Activated CD8-positive, alpha-beta memory T cell treated with anti-CD3 and anti-CD28 coated beads, Interleukin-2, amount 10 ng/mL, durations not matched to agents 7 days and 5 days (primary cell): ENCODE data around the gene TTLL12. TPM values are rescaled to one million over a fixed set of nuclear protein-coding genes. Genes with fewer than 3 reads are reported as not detected.

Experiments
- ATAC-seq: fragments of 150-1000 bp; cut with Tn5 transposase; one replicate; pipeline ENCODE4 v1.10.0; 2021; ENCODE audit warnings: moderate library complexity
- CTCF ChIA-PET: fragments of 350-600 bp; sonication (Branson Sonifier 250); formaldehyde crosslinking; loops from one replicate; lab custom pipeline; 2021; ENCODE audit warnings: antibody characterized with exemption; lab: Charles Lee
- DNase-seq: peaks from one replicate; pipeline ENCODE4 v3.0.0-alpha.2; 2020
- H3K27ac Mint-ChIP-seq: one replicate; pipeline ENCODE4 v1.8.0; 2021; ENCODE audit warnings: mild to moderate bottlenecking, mixed read lengths
- H3K27me3 Mint-ChIP-seq: one replicate; pipeline ENCODE4 v1.8.0; 2021; ENCODE audit warnings: mixed read lengths
- H3K36me3 Mint-ChIP-seq: one replicate; pipeline ENCODE4 v1.8.0; 2021; ENCODE audit warnings: mild to moderate bottlenecking, mixed read lengths
- H3K4me1 Mint-ChIP-seq: one replicate; pipeline ENCODE4 v1.8.0; 2021; ENCODE audit warnings: mixed read lengths
- H3K4me3 Mint-ChIP-seq: one replicate; pipeline ENCODE4 v1.8.0; 2021; ENCODE audit warnings: mild to moderate bottlenecking, moderate library complexity, mixed read lengths
- H3K9me3 Mint-ChIP-seq: one replicate; pipeline ENCODE4 v1.8.0; 2022; ENCODE audit warnings: low read depth, mixed read lengths
- total RNA-seq, 2 experiments: library from RNA; stranded (reverse); gene quantifications; one replicate each; pipeline ENCODE4 v1.2.3, GENCODE V29; 2021

The TTLL12 gene
- total RNA-seq, 2 experiments from 2014 or later = 40.3 to 49.7 TPM

GRCh38 chr22:43201486-43202219 lies 14.7 kb upstream of the TTLL12 start:
- H3K36me3 Mint-ChIP-seq = no peaks in the 10 kb centered on the region
- H3K27me3 Mint-ChIP-seq = peaks cover 3% of the 10 kb centered on the region
- H3K4me3 Mint-ChIP-seq = no peak overlapping the region
- no peak for DNase-seq
- no peaks in the 10 kb centered on the region for H3K4me1 Mint-ChIP-seq
- H3K9me3 Mint-ChIP-seq = no peaks in the 10 kb centered on the region
- no peak for ATAC-seq
- H3K27ac Mint-ChIP-seq = no peak overlapping the region
- CTCF ChIA-PET = no interaction called here

GRCh38 chr22:43200555-43200954 lies 13.6 kb upstream of the TTLL12 start:
- Mint-ChIP-seq H3K36me3 (no peaks in the 10 kb centered on the region), H3K4me3 (no peak overlapping the region), H3K9me3 (no peaks in the 10 kb centered on the region), H3K27me3 (peaks cover 4% of the 10 kb centered on the region), H3K27ac (no peak overlapping the region), H3K4me1 (no peaks in the 10 kb centered on the region)
- DNase-seq = no peak
- CTCF ChIA-PET = no interaction called here
- no peak for ATAC-seq

GRCh38 chr22:43200031-43200430 lies 13.1 kb upstream of the TTLL12 start:
- DNase-seq = no peak
- ATAC-seq = no peak
- H3K9me3 Mint-ChIP-seq = no peaks in the 10 kb centered on the region
- CTCF ChIA-PET = no interaction called here
- no peak overlapping the region for H3K4me3 Mint-ChIP-seq
- no peaks in the 10 kb centered on the region for H3K36me3 Mint-ChIP-seq
- no peaks in the 10 kb centered on the region for H3K4me1 Mint-ChIP-seq
- H3K27me3 Mint-ChIP-seq = peaks cover 10% of the 10 kb centered on the region
- no peak overlapping the region for H3K27ac Mint-ChIP-seq

GRCh38 chr22:43199541-43199940 lies 12.6 kb upstream of the TTLL12 start:
- H3K4me3 Mint-ChIP-seq = no peak overlapping the region
- CTCF ChIA-PET = no interaction called here

GRCh38 chr22:43198936-43199335 lies 12.0 kb upstream of the TTLL12 start:
- no peak for DNase-seq
- Mint-ChIP-seq H3K27me3 (peaks cover 17% of the 10 kb centered on the region), H3K9me3 (no peaks in the 10 kb centered on the region), H3K4me3 (no peak overlapping the region), H3K36me3 (no peaks in the 10 kb centered on the region), H3K27ac (no peak overlapping the region), H3K4me1 (no peaks in the 10 kb centered on the region)
- ATAC-seq = no peak
- CTCF ChIA-PET = no interaction called here

More at GRCh38 chr22:43199541-43199940, 12.6 kb upstream of the TTLL12 start:
- Mint-ChIP-seq H3K27me3 (peaks cover 14% of the 10 kb centered on the region), H3K27ac (no peak overlapping the region), H3K4me1 (no peaks in the 10 kb centered on the region), H3K36me3 (no peaks in the 10 kb centered on the region), H3K9me3 (no peaks in the 10 kb centered on the region)
- ATAC-seq = no peak
- DNase-seq = no peak

- ATAC-seq (no peak), DNase-seq (no peak)
- Mint-ChIP-seq H3K36me3 (no peaks in the 10 kb centered on the region), H3K27ac (no peak overlapping the region), H3K4me3 (no peak overlapping the region), H3K4me1 (no peaks in the 10 kb centered on the region), H3K9me3 (no peaks in the 10 kb centered on the region), H3K27me3 (peaks cover 17% of the 10 kb centered on the region)
- CTCF ChIA-PET = interaction anchor here (0.8 kb wide), 1 partner anchor 11 kb away, joined by 3 read pairs; no protein-coding TSS in a partner anchor
These were observed 11.2 kb upstream of the TTLL12 start for GRCh38 chr22:43198126-43198525.

- no peak for DNase-seq
- H3K4me1 Mint-ChIP-seq = no peaks in the 10 kb centered on the region
- H3K27me3 Mint-ChIP-seq = peaks cover 20% of the 10 kb centered on the region
- CTCF ChIA-PET = interaction anchor here (0.8 to 0.9 kb wide), 2 partner anchors 10 kb away, joined by 3 read pairs; no protein-coding TSS in a partner anchor
- no peak overlapping the region for H3K27ac Mint-ChIP-seq
- H3K36me3 Mint-ChIP-seq = no peaks in the 10 kb centered on the region
- H3K9me3 Mint-ChIP-seq = no peaks in the 10 kb centered on the region
- no peak overlapping the region for H3K4me3 Mint-ChIP-seq
- no peak for ATAC-seq
These were observed 10.5 kb upstream of the TTLL12 start for GRCh38 chr22:43197271-43197941.

GRCh38 chr22:43191831-43192230 lies 4.9 kb upstream of the TTLL12 start:
- H3K4me3 Mint-ChIP-seq = no peak overlapping the region
- H3K27ac Mint-ChIP-seq = no peak overlapping the region
- H3K27me3 Mint-ChIP-seq = peaks cover 27% of the 10 kb centered on the region
- peaks cover 6% of the 10 kb centered on the region for H3K9me3 Mint-ChIP-seq
- CTCF ChIA-PET = interaction anchor here (0.6 kb wide), 1 partner anchor 16 kb away, joined by 3 read pairs; no protein-coding TSS in a partner anchor
- H3K36me3 Mint-ChIP-seq = peaks cover 2% of the 10 kb centered on the region
- ATAC-seq (no peak), DNase-seq (no peak)
- peaks cover 5% of the 10 kb centered on the region for H3K4me1 Mint-ChIP-seq

- Mint-ChIP-seq H3K27ac (no peak overlapping the region), H3K4me3 (no peak overlapping the region), H3K4me1 (peaks cover 23% of the 10 kb centered on the region), H3K27me3 (peaks cover 14% of the 10 kb centered on the region), H3K36me3 (peaks cover 2% of the 10 kb centered on the region), H3K9me3 (peaks cover 6% of the 10 kb centered on the region)
- CTCF ChIA-PET = interaction anchor here (2.0 kb wide), 1 partner anchor 157 kb away, joined by 6 read pairs; no protein-coding TSS in a partner anchor
- no peak for ATAC-seq
- no peak for DNase-seq
These were observed 2.1 kb upstream of the TTLL12 start for GRCh38 chr22:43188829-43189545.

GRCh38 chr22:43187171-43188099 lies 501 bp upstream of the TTLL12 start:
- H3K27ac Mint-ChIP-seq = peak overlapping the region; percentile 95
- DNase-seq = peak; percentile 97
- peak; percentile 95 for ATAC-seq
- H3K27me3 Mint-ChIP-seq = peaks cover 10% of the 10 kb centered on the region
- peak overlapping the region; percentile 84 for H3K4me3 Mint-ChIP-seq
- CTCF ChIA-PET = interaction anchor here (0.5 to 2.0 kb wide), 17 partner anchors 9 to 771 kb away, joined by 3 to 6 read pairs (median 3); partner anchors contain the start of gene MCAT
- peaks cover 2% of the 10 kb centered on the region for H3K36me3 Mint-ChIP-seq
- H3K9me3 Mint-ChIP-seq = peaks cover 6% of the 10 kb centered on the region
- peaks cover 32% of the 10 kb centered on the region for H3K4me1 Mint-ChIP-seq

- Mint-ChIP-seq H3K27me3 (no peaks in the 10 kb centered on the region), H3K4me3 (peak overlapping the region; percentile 74), H3K27ac (peak overlapping the region; percentile 28), H3K9me3 (no peaks in the 10 kb centered on the region), H3K4me1 (peaks cover 32% of the 10 kb centered on the region), H3K36me3 (peaks cover 1% of the 10 kb centered on the region)
- CTCF ChIA-PET = no interaction called here
- DNase-seq (no peak), ATAC-seq (no peak)
These were observed 1.1 kb downstream of the TTLL12 start for GRCh38 chr22:43185860-43186261.

GRCh38 chr22:43183496-43184277 lies 3.2 kb downstream of the TTLL12 start:
- CTCF ChIA-PET = no interaction called here
- no peaks in the 10 kb centered on the region for H3K27me3 Mint-ChIP-seq
- DNase-seq (no peak), ATAC-seq (no peak)
- H3K27ac Mint-ChIP-seq = no peak overlapping the region
- no peaks in the 10 kb centered on the region for H3K9me3 Mint-ChIP-seq
- H3K36me3 Mint-ChIP-seq = peaks cover 18% of the 10 kb centered on the region
- H3K4me1 Mint-ChIP-seq = peaks cover 30% of the 10 kb centered on the region
- no peak overlapping the region for H3K4me3 Mint-ChIP-seq
